GM11168 (cell line): ENCODE results near the gene ZNF595.
"Not testable (repeated sequence)": the region's sequence is repeated elsewhere in the genome, so short reads cannot be mapped to it uniquely, and the experiment has no call there.

Experiments
- in situ Hi-C: fragments of 300-500 bp; cut with MboI; formaldehyde crosslinking; loops from one replicate; pipeline ENCODE4 v1.12.0; 2022; ENCODE audit warnings: low sequenced_read_pairs; ENCODE audit not compliant: unreplicated experiment

ZNF595 gene

DNA sequence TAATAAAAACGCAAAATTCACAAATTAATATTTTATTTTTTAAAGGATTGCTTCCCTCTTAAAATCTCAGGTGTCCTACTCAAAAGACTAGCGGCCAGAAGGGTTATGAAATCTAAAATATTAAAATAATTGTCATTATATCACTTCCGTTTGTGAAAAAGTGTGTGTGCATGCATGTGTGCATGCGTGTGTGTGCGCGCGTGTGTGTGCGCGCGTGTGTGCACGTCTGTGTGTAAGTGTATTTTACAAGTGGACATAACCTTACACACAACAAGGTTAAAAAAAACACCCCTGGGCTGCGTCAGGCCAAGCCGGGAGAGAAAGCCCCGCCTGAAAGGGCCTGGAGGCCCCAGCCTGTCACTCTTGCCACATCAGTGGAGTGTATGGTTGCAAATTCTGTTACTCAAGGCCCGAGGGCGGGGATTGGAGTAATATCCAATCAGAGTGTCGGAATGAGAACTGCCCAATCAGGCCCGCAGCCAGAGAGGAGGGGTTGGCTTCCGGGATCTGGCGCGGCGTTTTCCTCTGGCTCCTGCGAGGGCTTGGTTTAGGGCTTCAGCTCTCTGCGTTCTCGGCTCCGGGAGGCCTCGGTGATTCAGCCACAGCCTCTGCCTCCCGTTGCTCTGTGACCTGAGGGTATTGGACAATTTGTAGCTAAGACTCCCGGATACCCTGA, at the start of gene ZNF595:
ZNF595 (plus strand) TSS at position 518 of the 676 bp plus-strand sequence. CDS start 168 bp downstream, outside the sequence.
- in situ Hi-C loops = not testable (repeated sequence)

DNA sequence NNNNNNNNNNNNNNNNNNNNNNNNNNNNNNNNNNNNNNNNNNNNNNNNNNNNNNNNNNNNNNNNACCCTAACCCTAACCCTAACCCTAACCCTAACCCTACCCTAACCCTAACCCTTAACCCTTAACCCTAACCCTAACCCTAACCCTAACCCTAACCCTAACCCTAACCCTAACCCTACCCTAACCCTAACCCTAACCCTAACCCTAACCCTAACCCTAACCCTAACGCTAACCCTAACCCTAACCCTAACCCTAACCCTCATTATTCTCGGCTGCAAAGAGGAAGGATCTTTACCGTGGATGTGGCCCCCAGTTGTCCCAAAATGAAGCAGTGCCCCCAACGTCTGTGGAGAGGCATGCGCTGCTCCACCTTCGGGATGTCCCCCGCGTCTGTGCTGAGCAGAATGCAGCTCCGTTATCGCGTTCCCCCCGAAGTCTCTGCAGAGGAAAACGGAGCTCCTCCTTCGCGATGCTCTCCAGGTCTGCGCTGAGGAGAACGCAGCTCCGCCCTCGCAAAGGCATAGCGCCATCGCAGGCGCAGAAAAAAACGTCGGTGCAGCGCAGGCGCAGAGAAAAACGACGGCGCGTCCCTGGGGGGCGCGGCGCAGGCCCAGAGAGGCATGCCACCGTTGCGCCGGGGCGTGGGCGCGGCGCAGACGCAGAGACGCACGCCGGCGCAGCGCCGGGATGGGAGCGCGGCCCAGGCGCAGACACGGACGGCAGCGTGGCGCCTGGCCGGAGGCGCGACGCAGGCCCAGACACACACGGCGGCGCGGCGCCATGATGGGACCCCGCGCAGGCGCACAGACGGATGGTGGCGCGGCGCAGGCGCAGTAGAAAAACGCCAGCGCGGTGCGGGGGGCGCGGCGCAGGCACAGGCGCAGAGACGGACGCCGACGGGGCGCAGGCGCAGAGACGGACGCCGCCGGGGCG, 42.9 kb upstream of the ZNF595 start:
- in situ Hi-C loops = not testable (repeated sequence)

DNA sequence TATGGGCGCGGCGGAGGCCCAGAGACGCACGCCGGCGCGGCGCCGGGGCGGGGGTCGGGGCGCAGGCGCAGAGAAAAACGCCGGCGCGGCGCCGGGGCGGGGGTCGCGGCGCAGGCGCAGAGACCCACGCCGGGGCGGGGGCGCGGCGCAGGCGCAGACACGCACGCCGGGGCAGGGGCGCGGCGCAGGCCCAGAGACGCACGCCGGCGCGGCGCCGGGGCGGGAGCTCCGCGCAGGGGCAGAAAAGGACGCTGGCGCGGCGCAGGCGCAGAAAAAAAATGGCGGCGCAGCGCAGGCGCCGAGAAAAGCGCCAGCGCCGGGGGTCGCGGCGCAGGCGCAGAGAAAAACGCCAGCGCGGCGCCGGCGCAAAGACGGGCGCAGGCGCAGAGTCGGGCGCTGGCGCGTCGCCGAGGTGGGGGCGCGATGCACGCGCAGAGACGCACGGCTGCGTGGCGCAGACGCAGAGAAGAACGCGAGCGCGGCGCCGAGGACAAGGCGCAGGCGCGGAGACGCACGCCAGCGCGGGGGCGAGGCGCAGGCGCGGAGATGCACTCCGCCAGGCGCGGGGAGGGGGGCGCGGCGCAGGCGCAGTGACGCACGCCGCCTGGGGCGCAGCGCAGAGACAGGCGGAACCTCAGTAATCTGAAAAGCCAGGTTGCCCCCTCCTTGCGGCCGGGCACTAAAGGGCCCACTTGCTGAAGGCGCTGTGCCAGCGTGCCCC, 41.9 kb upstream of the ZNF595 start:
- in situ Hi-C loops = not testable (repeated sequence)

DNA sequence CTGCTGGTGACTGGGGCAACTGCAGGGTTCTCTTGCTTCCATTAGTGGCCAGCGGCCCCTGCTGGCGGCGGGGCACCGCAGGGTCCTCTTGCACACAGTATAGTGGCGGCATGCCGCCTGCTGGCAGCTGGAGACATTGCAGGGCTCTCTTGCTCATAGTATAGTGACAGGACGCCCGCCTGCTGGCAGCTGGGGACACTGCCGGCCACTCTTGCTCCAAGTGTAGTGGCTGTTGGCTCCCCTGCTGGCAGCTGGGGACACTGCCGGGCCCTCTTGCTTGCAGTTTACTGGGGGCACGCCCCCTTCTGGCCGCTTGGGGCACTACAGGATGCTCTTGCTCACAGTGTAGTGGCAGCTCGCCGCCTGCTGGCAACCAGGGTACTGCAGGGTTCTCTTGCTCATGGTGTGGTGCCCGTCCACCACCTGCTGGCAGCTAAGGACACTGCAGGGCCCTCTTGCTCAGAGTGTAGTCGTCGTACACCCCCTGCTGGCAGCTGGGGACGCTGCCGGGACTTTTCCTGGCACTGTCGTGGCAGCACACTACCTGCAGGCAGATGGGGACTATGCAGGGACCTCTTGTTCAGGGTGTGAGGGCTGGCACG, 41.2 kb upstream of the ZNF595 start:
- in situ Hi-C loops = not testable (repeated sequence)

DNA sequence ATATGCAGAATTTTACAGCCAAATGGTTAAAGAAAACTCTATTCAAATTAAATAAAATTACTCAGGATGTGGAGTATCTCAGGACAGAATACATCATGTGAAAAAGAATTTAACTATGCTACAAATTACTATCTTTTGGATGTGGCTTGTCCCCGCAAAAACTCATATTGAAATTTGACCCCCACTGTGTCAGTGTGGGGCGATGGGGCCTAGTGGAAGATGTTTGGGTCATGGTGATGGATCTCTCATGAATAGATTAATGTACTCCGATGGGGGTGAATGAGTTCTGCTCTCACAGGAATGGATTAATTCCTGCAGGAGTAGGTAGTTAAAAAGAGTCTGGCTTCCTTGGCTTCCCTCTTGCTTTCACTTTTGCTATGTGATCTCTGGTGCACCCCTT, 35.0 kb upstream of the ZNF595 start:
- in situ Hi-C loops = not testable (repeated sequence)

DNA sequence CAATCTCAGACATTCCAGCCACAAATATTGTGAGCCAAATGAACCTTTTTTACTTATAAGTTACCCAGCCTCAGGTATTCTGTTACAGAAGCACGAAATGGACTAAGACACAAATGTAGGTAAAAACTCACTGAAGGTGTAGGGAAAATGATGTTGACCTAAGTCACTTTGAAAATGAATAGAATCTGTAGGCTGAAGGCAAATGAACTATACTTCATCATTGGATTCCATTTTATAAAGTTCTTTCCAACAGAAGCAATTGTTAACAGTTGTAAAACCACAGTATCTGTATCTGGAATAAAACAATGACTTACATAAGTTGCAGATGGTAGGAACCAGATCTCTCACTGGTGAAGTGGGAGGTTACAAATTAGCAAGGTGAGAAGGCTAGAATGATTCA, 34.5 kb upstream of the ZNF595 start:
- in situ Hi-C loops = not testable (repeated sequence)

DNA sequence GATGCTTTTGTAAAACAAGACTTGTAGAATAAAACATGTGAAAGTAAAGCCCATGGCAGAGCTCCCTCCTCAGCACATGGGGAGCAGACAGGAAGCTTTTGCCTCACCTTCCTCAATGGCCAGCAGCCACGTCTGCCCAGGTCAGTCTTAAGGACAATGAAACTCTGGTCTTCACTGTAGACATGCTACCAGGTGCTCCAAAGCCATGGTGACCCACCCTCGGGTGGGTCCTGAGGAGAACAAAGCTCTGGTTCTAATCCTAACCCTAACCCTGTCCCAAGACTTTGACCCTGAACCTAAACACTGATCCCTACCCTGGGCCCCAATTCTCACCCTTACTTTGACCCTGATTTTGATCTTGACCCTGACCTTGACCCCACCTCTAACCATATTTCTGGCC, 30.2 kb upstream of the ZNF595 start:
- in situ Hi-C loops = not testable (repeated sequence)

DNA sequence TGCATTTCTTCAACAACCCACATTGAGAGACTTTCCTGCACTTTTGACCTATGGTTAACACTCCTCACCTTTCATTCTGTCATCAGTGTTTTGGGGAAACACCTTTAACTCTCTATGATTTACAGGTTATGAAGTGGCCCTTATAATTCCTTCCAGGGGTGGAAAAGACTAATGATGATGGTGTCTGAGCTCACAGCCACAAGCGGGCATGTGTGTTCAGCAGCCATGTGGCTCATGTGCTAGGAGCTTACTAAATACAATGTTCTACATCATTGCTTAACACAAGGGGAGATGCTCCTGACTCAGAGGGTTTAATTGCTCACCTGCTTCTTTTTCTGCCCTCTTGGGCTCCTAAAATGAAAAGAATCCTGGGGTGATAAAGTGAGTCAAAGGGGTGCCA, 28.8 kb upstream of the ZNF595 start:
- in situ Hi-C loops = not testable (repeated sequence)

DNA sequence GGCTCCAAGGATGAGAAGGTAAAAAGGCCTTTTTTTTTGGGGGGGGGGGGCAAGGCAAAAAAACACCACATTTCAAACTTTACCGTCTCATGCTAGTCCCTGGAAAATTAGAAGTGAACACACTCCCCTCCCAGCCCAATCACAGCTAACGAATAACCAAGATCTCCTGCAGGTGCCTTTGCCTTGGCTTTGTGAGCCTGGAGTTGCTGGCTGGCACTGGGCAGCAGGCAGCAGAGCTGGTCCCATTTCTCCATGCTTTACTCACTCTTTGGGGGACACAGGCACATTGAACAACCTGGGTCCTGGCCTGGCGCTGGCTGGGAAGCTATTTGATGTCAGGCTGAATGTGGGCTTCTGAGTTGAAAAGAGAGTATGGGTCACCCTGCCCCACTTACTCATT, 25.6 kb upstream of the ZNF595 start:
- in situ Hi-C loops = not testable (repeated sequence)

DNA sequence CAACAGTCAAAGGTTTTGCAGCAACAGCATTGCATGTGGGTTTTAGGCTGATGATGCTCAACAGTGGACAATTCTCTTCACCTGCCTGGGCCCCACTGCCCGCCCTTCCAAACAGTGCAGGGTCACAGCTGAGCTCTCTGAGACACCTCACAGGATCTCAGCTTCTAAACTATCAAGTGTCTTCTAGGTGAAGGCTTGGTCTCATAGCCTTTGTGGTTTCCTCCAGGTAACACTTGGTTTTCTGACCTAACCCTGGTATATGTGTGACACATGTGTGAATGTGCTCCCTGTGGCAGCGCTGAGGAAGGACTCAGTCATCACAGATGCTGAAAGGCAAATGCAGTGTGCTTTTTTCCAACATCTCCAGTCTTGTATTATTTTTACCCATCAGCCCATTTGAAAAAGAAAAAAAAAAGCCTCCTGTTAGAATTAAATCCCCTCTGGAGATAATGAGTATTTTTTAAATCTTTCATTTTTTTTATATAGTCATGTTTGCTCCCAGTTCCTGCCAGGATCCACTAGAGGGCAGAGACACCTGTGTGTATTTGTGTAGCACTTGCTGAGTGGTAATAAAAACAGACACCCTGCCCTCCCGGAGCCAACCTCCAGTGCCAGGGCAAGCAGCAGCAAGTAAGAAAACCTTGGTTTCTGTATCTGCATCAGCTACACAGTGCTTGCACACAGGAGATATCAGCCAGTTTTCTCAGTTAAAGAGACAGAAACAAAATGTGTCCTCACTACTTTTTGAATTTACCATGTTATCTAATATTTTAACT, 24.2 kb upstream of the ZNF595 start:
- in situ Hi-C loops = not testable (repeated sequence)

DNA sequence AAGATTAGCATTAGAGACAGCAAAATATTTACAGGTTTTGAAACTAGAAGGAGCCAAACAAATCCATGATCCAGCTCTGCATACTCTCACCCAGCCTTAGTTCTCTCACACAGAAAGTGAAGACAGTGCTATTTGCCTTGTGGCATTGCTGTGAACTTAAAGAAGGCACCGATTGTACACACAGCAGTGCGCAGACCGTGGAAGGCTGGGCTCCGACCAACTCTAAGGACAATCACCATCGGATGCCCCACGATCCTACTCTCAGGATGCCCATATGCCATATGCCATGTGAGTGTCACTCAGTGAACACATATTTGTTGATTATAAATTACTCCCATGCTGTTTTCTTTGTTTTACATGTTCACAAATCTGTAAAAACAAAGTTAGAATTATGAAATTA, 19.8 kb upstream of the ZNF595 start:
- in situ Hi-C loops = not testable (repeated sequence)

DNA sequence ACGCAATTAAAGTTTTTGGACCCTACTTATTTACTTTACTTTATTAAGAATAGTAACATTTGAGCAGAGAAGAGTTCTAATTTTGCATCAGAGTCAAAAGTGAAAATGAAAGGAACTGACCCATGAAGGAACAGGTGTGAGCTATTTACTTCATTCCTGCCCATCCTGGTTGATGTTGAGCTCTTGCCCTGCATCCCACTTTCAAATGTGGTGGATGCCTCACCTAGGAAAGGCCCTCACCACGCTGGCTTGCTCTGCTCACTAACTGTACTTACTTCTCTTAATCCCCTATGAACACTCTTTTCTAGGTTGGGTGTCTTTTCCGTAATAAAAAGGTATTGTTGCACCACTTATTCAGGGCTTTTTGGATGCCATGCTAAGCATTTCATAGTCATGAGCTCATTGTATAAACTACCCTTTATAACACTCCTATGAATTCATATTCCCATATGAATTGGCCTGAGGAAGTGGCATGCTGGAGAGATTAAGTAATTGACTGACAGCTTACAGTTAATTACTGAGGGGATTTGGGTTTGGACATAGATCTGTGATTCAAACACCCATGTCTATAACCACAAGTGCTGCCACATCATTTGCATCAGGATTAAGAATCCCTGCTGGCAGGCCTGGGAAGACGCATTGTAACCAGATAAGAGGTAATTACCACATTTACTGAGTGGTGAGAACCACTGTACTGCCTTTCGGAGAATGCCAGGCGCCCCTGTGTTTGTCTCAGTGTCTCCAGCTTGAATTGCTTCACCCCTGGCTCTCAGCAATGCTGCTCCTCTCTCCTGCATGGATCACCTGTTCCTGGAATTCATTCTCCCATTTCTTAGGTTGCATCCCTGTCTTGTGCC, 16.3 kb upstream of the ZNF595 start:
- in situ Hi-C loops = not testable (repeated sequence)

DNA sequence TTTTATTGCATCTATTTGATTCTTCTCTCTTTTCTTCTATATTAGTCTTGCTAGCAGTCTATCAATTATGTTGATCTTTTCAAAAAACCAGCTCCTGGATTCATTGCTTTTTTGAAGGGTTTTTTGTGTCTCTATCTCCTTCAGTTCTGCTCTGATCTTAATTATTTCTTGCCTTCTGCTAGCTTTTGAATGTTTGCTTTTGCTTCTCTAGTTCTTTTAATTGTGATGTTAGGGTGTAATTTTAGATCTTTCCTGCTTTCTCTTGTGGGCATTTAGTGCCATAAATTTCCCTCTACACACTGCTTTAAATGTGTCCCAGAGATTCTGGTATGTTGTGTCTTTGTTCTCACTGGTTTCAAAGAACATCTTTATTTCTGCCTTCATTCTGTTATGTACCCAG, 14.9 kb upstream of the ZNF595 start:
- in situ Hi-C loops = not testable (repeated sequence)

DNA sequence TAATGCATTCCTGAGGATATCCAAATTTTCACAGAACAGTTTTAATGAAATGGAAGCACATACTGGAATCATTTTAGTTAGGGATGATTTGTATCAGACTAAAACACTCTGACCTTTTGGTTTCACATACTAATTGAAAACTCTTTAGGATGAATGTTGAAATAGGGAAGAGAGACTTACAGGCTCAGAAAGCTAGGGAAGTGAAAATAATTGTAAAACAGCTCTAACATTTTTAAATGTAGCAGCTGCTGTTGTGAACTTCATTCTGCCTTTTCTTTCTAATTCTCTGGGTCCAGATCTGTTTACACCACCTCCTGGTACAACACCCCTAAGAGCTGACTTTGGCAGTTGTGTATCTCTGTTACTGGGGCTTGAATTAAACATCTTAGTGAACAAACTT, 9.7 kb upstream of the ZNF595 start:
- in situ Hi-C loops = not testable (repeated sequence)

DNA sequence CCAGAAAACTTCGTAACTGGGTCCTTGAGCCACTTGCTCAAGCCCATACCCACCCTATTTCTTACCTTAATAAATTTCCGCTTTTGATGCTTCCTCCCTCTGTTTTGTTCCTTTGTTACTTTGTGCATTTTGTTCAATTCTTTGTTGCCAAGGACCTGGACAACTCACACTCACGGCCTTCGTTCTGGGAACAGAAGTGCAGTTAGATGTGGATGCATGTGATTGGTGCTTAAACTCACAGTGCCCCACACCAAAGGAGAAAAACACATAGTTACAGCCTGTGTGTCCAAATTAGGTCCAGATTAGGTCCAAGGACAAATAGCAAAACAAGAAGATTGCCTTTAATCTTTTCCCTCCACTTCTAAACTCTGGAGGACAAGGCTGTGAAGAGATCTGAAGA, 1.9 kb upstream of the ZNF595 start:
- in situ Hi-C loops = not testable (repeated sequence)

DNA sequence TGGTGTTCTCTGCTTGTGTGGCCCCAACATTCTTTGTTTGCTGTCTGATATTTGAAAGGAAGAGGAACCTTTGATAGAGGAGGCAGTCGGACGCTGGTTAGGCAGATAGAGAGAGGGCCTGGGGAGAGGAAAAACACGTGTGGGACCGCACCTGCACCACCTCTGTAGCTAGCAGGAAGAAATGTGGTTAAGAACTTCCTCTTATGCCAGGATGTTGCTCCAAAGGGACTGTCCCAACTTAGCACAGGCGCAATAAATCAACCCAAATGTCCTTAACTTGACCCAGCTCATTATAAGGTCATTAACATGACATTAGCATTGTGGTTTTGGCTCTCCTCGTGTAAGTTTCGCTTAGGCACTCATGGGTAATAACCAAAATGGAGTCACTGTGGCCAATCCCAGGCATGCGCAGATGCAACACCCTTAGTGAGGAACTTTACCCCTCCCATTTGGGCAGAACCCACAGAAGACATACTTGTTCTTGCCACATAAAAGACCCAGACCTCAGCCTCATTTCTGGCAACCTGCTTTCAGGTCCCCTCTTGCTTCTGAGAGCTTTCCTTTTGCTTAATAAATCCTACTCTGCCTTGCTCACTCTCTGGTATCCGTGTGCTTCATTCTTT, 1.4 kb upstream of the ZNF595 start:
- in situ Hi-C loops = not testable (repeated sequence)

DNA sequence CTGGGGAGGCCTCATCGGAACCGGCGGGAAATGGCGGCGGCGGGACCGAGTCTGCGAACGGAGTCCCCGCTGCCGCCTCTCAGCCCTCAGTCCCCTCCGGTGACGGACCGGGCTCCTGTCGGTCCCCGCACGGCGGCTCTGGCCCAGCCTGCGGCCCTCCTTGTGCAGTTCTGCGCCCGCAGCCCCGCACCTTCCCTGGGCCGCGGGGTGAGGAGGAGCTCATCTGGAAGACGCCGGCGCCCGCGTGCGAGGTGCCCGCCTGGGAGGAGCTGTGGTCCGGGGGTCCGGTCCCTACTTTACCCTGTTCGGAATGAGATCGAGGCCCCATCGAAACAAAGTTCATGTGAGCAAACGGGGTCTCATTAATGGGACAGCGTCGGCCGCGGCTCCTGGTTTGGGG, 400 bp downstream of the ZNF595 start:
- in situ Hi-C loops = not testable (repeated sequence)

DNA sequence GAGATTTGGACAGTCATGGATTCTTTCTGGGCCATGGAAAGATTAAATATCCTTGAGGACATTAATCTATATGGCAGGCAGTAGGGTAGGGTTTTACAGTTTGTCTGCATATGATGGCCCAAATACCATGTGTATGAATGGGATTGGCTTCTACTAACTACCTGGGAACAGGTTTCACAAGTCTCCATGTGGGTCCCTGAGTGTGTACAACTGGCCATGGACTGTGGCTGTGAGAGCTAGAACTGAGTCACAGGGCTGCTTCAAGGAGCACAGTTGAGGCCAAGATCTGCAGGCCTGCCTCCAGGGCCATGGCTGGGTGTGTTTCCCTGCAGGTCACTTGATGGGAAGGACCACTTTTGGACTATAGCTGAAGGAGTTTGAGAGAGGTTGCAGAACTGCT, 11.6 kb downstream of the ZNF595 start:
- in situ Hi-C loops = not testable (repeated sequence)
